Stimulated activated CD4-positive, alpha-beta T cell treated with anti-CD3 and anti-CD28 coated beads, Interleukin-15, amount 100 ng/mL, for 24 hours (primary cell): ENCODE data around the gene KDSR.
"Not testable (repeated sequence)": the region's sequence is repeated elsewhere in the genome, so short reads cannot be mapped to it uniquely, and the experiment has no call there.

Experiments used
- DNase-seq: peaks from one replicate; pipeline ENCODE4 v3.0.0-alpha.2; 2020

KDSR gene

GRCh38 chr18:63365876-63366212 lies 1.2 kb downstream of the KDSR start:
- DNase-seq, result peak; percentile 22

- peak; percentile 23 for DNase-seq
Measured at GRCh38 chr18:63363951-63364350, 3.1 kb downstream of the KDSR start.

- not testable (repeated sequence) for DNase-seq
Measured at GRCh38 chr18:63363420-63363819, 3.6 kb downstream of the KDSR start.

- no peak for DNase-seq
Measured at GRCh38 chr18:63356272-63356896, 10.6 kb downstream of the KDSR start.

- DNase-seq, result no peak
Measured at GRCh38 chr18:63350230-63350629, 16.8 kb downstream of the KDSR start.

GRCh38 chr18:63348508-63349136 lies 18.4 kb downstream of the KDSR start:
- no peak for DNase-seq

GRCh38 chr18:63346480-63347183 lies 20.4 kb downstream of the KDSR start:
- DNase-seq, result no peak

- no peak for DNase-seq
Measured at GRCh38 chr18:63346031-63346430, 21.0 kb downstream of the KDSR start.

GRCh38 chr18:63344918-63345317 lies 22.1 kb downstream of the KDSR start:
- DNase-seq, result no peak

- no peak for DNase-seq
Measured at GRCh38 chr18:63344263-63344662, 22.7 kb downstream of the KDSR start.

- DNase-seq, result peak; percentile 40
Measured at GRCh38 chr18:63342206-63342605, 24.8 kb downstream of the KDSR start.

GRCh38 chr18:63339920-63340484 lies 27.0 kb downstream of the KDSR start:
- DNase-seq, result peak; percentile 53

- DNase-seq, result no peak
Measured at GRCh38 chr18:63336366-63337099, 30.5 kb downstream of the KDSR start.

- DNase-seq, result no peak
Measured at GRCh38 chr18:63331105-63331504, 35.9 kb downstream of the KDSR start.

- no peak for DNase-seq
Measured at GRCh38 chr18:63329431-63330145, 37.4 kb downstream of the KDSR start.

GRCh38 chr18:63326011-63326410 lies 41.0 kb downstream of the KDSR start:
- no peak for DNase-seq

GRCh38 chr18:63325086-63325686 lies 41.8 kb downstream of the KDSR start:
- DNase-seq, result no peak

GRCh38 chr18:63322908-63323634 lies 43.9 kb downstream of the KDSR start:
- DNase-seq, result peak; percentile 62

GRCh38 chr18:63322206-63322605 lies 44.8 kb downstream of the KDSR start:
- DNase-seq, result no peak

- DNase-seq, result no peak
Measured at GRCh38 chr18:63321291-63321690, 45.7 kb downstream of the KDSR start.

GRCh38 chr18:63320975-63321265 lies 46.1 kb downstream of the KDSR start:
- no peak for DNase-seq
